Body of pancreas (tissue), 4 donors: ENCODE data around the gene GJA9.

Experiments
- CTCF ChIP-seq, 7 experiments: fragments of 450-650 bp in 4 of 7; fragments of 200-600 bp in 3 of 7; sonication (generic) in 3 of 7; IDR thresholded peaks; one replicate each; pipeline ENCODE4 v1.5.1; 2016 to 2019; ENCODE audit warnings: antibody characterized with exemption in 7 of 7
- POLR2A ChIP-seq, 3 donors: fragments of 450-650 bp; IDR thresholded peaks; one replicate each; pipeline ENCODE4 v1.6.1; 2016; ENCODE audit warnings: antibody characterized with exemption in 3 of 3, mild to moderate bottlenecking in 2 of 3

DNA sequence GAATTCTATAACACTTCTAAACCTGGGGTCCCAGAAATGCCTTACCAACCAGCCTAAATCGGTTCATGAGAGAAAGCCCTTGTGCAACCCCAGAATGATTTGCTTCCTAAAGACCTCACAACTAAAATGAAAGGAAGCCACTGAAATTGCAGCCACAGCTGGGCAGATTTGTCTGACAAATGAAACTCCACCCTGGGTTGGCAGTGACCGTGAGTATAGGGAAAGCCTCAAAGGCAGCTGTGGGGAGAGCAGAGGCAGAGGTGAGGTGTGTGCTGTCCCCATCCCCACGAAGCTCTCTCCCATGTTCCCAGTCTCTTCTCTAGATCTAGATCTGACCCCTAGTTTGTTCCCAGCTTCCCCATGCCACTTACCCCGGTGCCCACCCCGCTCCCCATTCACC, 37.2 kb upstream of the GJA9 start:
- TF ChIP-seq CTCF (IDR thresholded peaks at IDR 0.05), result no peak
- no peak for TF ChIP-seq POLR2A (IDR thresholded peaks at IDR 0.05)
